Fibroblast of skin of right biceps (primary cell): ENCODE results near the gene HP.

Experiments used
- DNase-seq: peaks from one replicate; pipeline ENCODE4 v3.0.0-alpha.2; 2013

HP gene

GRCh38 chr16:72092832-72093447 lies 38.6 kb downstream of the HP start:
- peak; percentile 68 for DNase-seq

GRCh38 chr16:72093448-72094265 lies 39.4 kb downstream of the HP start, which contains the start of the genes DHX38 and TXNL4B:
Gene DHX38, plus strand, starts transcription at chr16:72093847. Its CDS starts 2,311 bp downstream, at chr16:72096158.
Gene TXNL4B, minus strand, starts transcription at chr16:72093620. Its CDS starts 2,871 bp downstream, at chr16:72090749.
- DNase-seq, result peak; percentile 99

GRCh38 chr16:72094266-72094610 lies 39.9 kb downstream of the HP start:
- peak; percentile 6 for DNase-seq

- DNase-seq, result no peak
These were observed 44.6 kb downstream of the HP start for GRCh38 chr16:72098936-72099335.

GRCh38 chr16:72099377-72099818 lies 45.1 kb downstream of the HP start:
- peak; percentile 43 for DNase-seq

- DNase-seq, result no peak
These were observed 46.9 kb downstream of the HP start for GRCh38 chr16:72101195-72101594.

GRCh38 chr16:72104905-72105304 lies 50.6 kb downstream of the HP start:
- DNase-seq, result no peak

- no peak for DNase-seq
These were observed 51.7 kb downstream of the HP start for GRCh38 chr16:72105978-72106377.

GRCh38 chr16:72107371-72107770 lies 53.1 kb downstream of the HP start:
- no peak for DNase-seq

- DNase-seq, result no peak
These were observed 54.2 kb downstream of the HP start for GRCh38 chr16:72108353-72109102.

GRCh38 chr16:72109300-72109699 lies 55.0 kb downstream of the HP start:
- DNase-seq, result no peak

GRCh38 chr16:72109966-72110530 lies 55.7 kb downstream of the HP start:
- no peak for DNase-seq
